ENCODE data around the gene PUM1.

GRCh38 chr1:30929944-30930525 is 135.5 kb downstream of the PUM1 start:
- TF ChIP-seq CTCF (IDR thresholded peaks at IDR 0.05), result no peak
- no peak for TF ChIP-seq POLR2A (IDR thresholded peaks at IDR 0.05)

Data from vagina (tissue), 2 donors.